Ecto neural progenitor cell (in vitro differentiated cells): Measurements from ENCODE around the gene ADIPOR2.

Experiments
- DNase-seq: peaks from one replicate; pipeline ENCODE4 v3.0.0-alpha.2; 2018; ENCODE audit warnings: low spot score

The ADIPOR2 gene

GRCh38 chr12:1830401-1830845, 139.6 kb downstream of the ADIPOR2 start:
- DNase-seq = no peak

GRCh38 chr12:1830981-1831963, 140.4 kb downstream of the ADIPOR2 start:
- DNase-seq = peak; percentile 92

- DNase-seq = no peak
Observed at GRCh38 chr12:1832801-1833595, 142.1 kb downstream of the ADIPOR2 start.

GRCh38 chr12:1833596-1834028, 142.7 kb downstream of the ADIPOR2 start:
- DNase-seq = no peak

- DNase-seq = no peak
Observed at GRCh38 chr12:1834186-1834925, 143.5 kb downstream of the ADIPOR2 start.

GRCh38 chr12:1835211-1836131, 144.6 kb downstream of the ADIPOR2 start:
- no peak for DNase-seq

GRCh38 chr12:1836241-1836803, 145.5 kb downstream of the ADIPOR2 start:
- DNase-seq = no peak

GRCh38 chr12:1836854-1837421, 146.1 kb downstream of the ADIPOR2 start:
- no peak for DNase-seq

GRCh38 chr12:1837541-1838204, 146.8 kb downstream of the ADIPOR2 start:
- DNase-seq = no peak
